Astrocyte (in vitro differentiated cells and primary cell): Measurements from ENCODE around the gene ZCRB1. TPM values are rescaled to one million over a fixed set of nuclear protein-coding genes. Genes with fewer than 3 reads are reported as not detected.

Experiments
- DNase-seq: peaks from one replicate; pipeline ENCODE4 v3.0.0-alpha.2; 2010; ENCODE audit warnings: low read depth
- FAIRE-seq: peaks from 2 replicates; lab custom pipeline; 2011; peaks lifted over from hg19 to GRCh38; lab: Jason Lieb, UNC
- H2AFZ ChIP-seq: 2 replicates; pipeline ENCODE4 v1.6.0; 2012; ENCODE audit warnings: low read depth, low read length, inconsistent platforms
- H3K27ac ChIP-seq: 2 replicates; pipeline ENCODE4 v1.5.1; 2011; ENCODE audit warnings: low read depth, low read length, inconsistent platforms
- H3K27me3 ChIP-seq: 2 replicates; pipeline ENCODE4 v1.6.0; 2011; ENCODE audit warnings: low read length, inconsistent platforms; ENCODE audit not compliant: insufficient read depth
- H3K36me3 ChIP-seq: 2 replicates; pipeline ENCODE4 v1.5.1; 2011; ENCODE audit warnings: low read length, inconsistent platforms; ENCODE audit not compliant: insufficient read depth
- H3K4me1 ChIP-seq: 2 replicates; pipeline ENCODE4 v1.5.1; 2011; ENCODE audit warnings: low read length, inconsistent platforms; ENCODE audit not compliant: insufficient read depth
- H3K4me2 ChIP-seq: 2 replicates; pipeline ENCODE4 v1.6.0; 2012; ENCODE audit warnings: low read length, inconsistent platforms
- H3K4me3 ChIP-seq: 2 replicates; pipeline ENCODE4 v1.5.1; 2011; ENCODE audit warnings: low read depth, mild to moderate bottlenecking, low read length, inconsistent platforms; ENCODE audit not compliant: insufficient read depth
- H3K79me2 ChIP-seq: 2 replicates; pipeline ENCODE4 v1.6.0; 2012; ENCODE audit warnings: mild to moderate bottlenecking, low read length, inconsistent platforms; ENCODE audit not compliant: insufficient read depth
- H3K9ac ChIP-seq: 2 replicates; pipeline ENCODE4 v1.6.0; 2012; ENCODE audit warnings: mild to moderate bottlenecking, low read length, inconsistent platforms
- H3K9me3 ChIP-seq: 2 replicates; pipeline ENCODE4 v1.5.1; 2012; ENCODE audit warnings: low read depth, mild to moderate bottlenecking, low read length, inconsistent platforms; ENCODE audit not compliant: insufficient read depth
- H4K20me1 ChIP-seq: 2 replicates; pipeline ENCODE4 v1.6.0; 2012; ENCODE audit warnings: low read length, inconsistent platforms; ENCODE audit not compliant: insufficient read depth
- H3K27ac Mint-ChIP-seq: one replicate; pipeline ENCODE4 v1.8.0; 2021; ENCODE audit warnings: mild to moderate bottlenecking, mixed read lengths; ENCODE audit not compliant: unreplicated experiment
- H3K27me3 Mint-ChIP-seq: one replicate; pipeline ENCODE4 v1.8.0; 2021; ENCODE audit warnings: low read depth, mixed read lengths; ENCODE audit not compliant: unreplicated experiment
- H3K36me3 Mint-ChIP-seq: one replicate; pipeline ENCODE4 v1.8.0; 2021; ENCODE audit warnings: low read depth, mixed read lengths; ENCODE audit not compliant: unreplicated experiment
- H3K4me1 Mint-ChIP-seq: one replicate; pipeline ENCODE4 v1.8.0; 2021; ENCODE audit warnings: low read depth, mixed read lengths; ENCODE audit not compliant: unreplicated experiment
- H3K4me3 Mint-ChIP-seq: one replicate; pipeline ENCODE4 v1.8.0; 2021; ENCODE audit warnings: mild to moderate bottlenecking, moderate library complexity, mixed read lengths; ENCODE audit not compliant: unreplicated experiment
- H3K9me3 Mint-ChIP-seq: one replicate; pipeline ENCODE4 v1.8.0; 2021; ENCODE audit warnings: mild to moderate bottlenecking, mixed read lengths; ENCODE audit not compliant: unreplicated experiment
- EZH2 ChIP-seq: IDR thresholded peaks from 2 replicates; pipeline ENCODE4 v1.6.1; 2012; ENCODE audit warnings: mild to moderate bottlenecking, low read length, inconsistent platforms; ENCODE audit not compliant: insufficient read depth
- total RNA-seq: library from RNA; stranded (reverse); gene quantifications from 2 replicates; pipeline ENCODE4 v1.2.1, GENCODE V29; 2021
- TF ChIP-seq, protein P1 (sequence below): IDR thresholded peaks from 2 replicates; pipeline ENCODE4 v1.5.1; 2011; ENCODE audit warnings: low read depth, mild to moderate bottlenecking, inconsistent platforms, low read length, moderate library complexity; ENCODE audit not compliant: insufficient read depth

Gene ZCRB1
- total RNA-seq, 1 donor from 2014 or later = 45.8 TPM

- H3K36me3 ChIP-seq = no peaks in the 10 kb centered on the region
- FAIRE-seq (no peak), DNase-seq (peak; percentile 78)
- no peaks in the 10 kb centered on the region for H3K27me3 Mint-ChIP-seq
- H3K4me3 Mint-ChIP-seq = no peak overlapping the region
- no peak overlapping the region for H3K4me3 ChIP-seq
- H3K9me3 Mint-ChIP-seq = no peaks in the 10 kb centered on the region
- TF ChIP-seq, protein P1, sequence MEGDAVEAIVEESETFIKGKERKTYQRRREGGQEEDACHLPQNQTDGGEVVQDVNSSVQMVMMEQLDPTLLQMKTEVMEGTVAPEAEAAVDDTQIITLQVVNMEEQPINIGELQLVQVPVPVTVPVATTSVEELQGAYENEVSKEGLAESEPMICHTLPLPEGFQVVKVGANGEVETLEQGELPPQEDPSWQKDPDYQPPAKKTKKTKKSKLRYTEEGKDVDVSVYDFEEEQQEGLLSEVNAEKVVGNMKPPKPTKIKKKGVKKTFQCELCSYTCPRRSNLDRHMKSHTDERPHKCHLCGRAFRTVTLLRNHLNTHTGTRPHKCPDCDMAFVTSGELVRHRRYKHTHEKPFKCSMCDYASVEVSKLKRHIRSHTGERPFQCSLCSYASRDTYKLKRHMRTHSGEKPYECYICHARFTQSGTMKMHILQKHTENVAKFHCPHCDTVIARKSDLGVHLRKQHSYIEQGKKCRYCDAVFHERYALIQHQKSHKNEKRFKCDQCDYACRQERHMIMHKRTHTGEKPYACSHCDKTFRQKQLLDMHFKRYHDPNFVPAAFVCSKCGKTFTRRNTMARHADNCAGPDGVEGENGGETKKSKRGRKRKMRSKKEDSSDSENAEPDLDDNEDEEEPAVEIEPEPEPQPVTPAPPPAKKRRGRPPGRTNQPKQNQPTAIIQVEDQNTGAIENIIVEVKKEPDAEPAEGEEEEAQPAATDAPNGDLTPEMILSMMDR = no peak
- no peak for TF ChIP-seq EZH2
- no peak overlapping the region for H3K9ac ChIP-seq
- no peaks in the 10 kb centered on the region for H3K79me2 ChIP-seq
- peaks cover 5% of the 10 kb centered on the region for H3K36me3 Mint-ChIP-seq
- H3K4me2 ChIP-seq = no peak overlapping the region
- H3K4me1 Mint-ChIP-seq = peaks cover 9% of the 10 kb centered on the region
- no peak overlapping the region for H2AFZ ChIP-seq
- H3K27ac ChIP-seq = no peak overlapping the region
- no peaks in the 10 kb centered on the region for H3K4me1 ChIP-seq
- peak overlapping the region; percentile 91 for H3K27ac Mint-ChIP-seq
- H3K9me3 ChIP-seq = no peaks in the 10 kb centered on the region
- H3K27me3 ChIP-seq = no peaks in the 10 kb centered on the region
- no peaks in the 10 kb centered on the region for H4K20me1 ChIP-seq
Measured at GRCh38 chr12:42299392-42300308, 26.2 kb downstream of the ZCRB1 start.

DNA sequence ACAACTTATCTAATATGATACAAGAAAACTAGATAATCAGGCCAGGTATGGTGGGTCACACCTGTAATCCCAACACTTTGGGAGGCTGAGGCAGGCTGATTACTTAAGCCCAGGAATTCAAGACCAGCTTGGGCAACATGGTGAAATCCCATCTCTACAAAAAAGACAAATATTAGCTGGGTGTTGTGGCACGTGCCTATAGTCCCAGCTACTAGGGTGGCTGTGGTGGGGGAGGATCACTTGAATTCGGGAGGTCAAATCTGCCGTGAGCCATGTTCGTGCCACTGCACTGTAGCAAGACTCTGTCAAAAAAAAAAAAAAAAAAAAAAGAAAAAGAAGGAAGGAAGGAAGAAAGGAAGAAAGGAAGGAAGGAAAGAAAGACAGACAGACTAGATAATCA lies 27.0 kb downstream of the ZCRB1 start:
- H3K9me3 Mint-ChIP-seq = no peaks in the 10 kb centered on the region
- Histone ChIP-seq H4K20me1 (no peaks in the 10 kb centered on the region), H3K27ac (no peak overlapping the region), H3K27me3 (no peaks in the 10 kb centered on the region), H3K4me3 (no peak overlapping the region), H3K9ac (no peak overlapping the region), H3K79me2 (no peaks in the 10 kb centered on the region), H2AFZ (no peak overlapping the region), H3K36me3 (no peaks in the 10 kb centered on the region), H3K9me3 (no peaks in the 10 kb centered on the region), H3K4me1 (no peaks in the 10 kb centered on the region), H3K4me2 (no peak overlapping the region)
- H3K36me3 Mint-ChIP-seq = peaks cover 5% of the 10 kb centered on the region
- H3K4me1 Mint-ChIP-seq = peaks cover 9% of the 10 kb centered on the region
- FAIRE-seq = no peak
- no peaks in the 10 kb centered on the region for H3K27me3 Mint-ChIP-seq
- no peak overlapping the region for H3K4me3 Mint-ChIP-seq
- no peak overlapping the region for H3K27ac Mint-ChIP-seq
- DNase-seq = no peak
- TF ChIP-seq, protein P1 = no peak
- TF ChIP-seq EZH2 = no peak
